ENCODE data around the gene TBKBP1. TPM values are rescaled to one million over a fixed set of nuclear protein-coding genes. Genes with fewer than 3 reads are reported as not detected.

The TBKBP1 gene
- total and polyA plus RNA-seq, 4 donors: 10.4 to 62.8 (median 28.8) TPM

GRCh38 chr17:47712330-47713023 is 18.5 kb downstream of the TBKBP1 start:
- WGBS (ENCODE audit: insufficient coverage): 82% methylated on average over 4 of the region's 5 CpGs
- H3K4me1 ChIP-seq (ENCODE audit: control insufficient read depth, insufficient read depth, low read length): peaks cover 15% of the 10 kb centered on the region
- DNase-seq (ENCODE audit: low read depth in 4 of 6, low spot score in 6 of 6): no peak

GRCh38 chr17:47713980-47714700 is 20.2 kb downstream of the TBKBP1 start:
- Histone ChIP-seq H3K36me3 (ENCODE audit: control insufficient read depth, insufficient read depth, low read length) (peaks cover 24% of the 10 kb centered on the region), H3K4me3 (ENCODE audit: low read depth, low read length) (no peak overlapping the region), H3K9me3 (ENCODE audit: control insufficient read depth, insufficient read depth, low read length) (no peaks in the 10 kb centered on the region), H3K4me1 (ENCODE audit: control insufficient read depth, insufficient read depth, low read length) (peaks cover 7% of the 10 kb centered on the region), H3K27me3 (ENCODE audit: control insufficient read depth, insufficient read depth, low read length) (peaks cover 3% of the 10 kb centered on the region), H3K27ac (ENCODE audit: low read depth, low read length) (no peak overlapping the region)
- DNase-seq (ENCODE audit: low read depth in 4 of 6, low spot score in 6 of 6): no peak
- 29% methylated on average over 9 of the region's 15 CpGs for WGBS (ENCODE audit: insufficient coverage)

More at GRCh38 chr17:47712330-47713023, 18.5 kb downstream of the TBKBP1 start:
- Histone ChIP-seq H3K9me3 (ENCODE audit: control insufficient read depth, insufficient read depth, low read length) (no peaks in the 10 kb centered on the region), H3K27ac (ENCODE audit: low read depth, low read length) (no peak overlapping the region), H3K27me3 (ENCODE audit: control insufficient read depth, insufficient read depth, low read length) (peaks cover 3% of the 10 kb centered on the region), H3K4me3 (ENCODE audit: low read depth, low read length) (no peak overlapping the region), H3K36me3 (ENCODE audit: control insufficient read depth, insufficient read depth, low read length) (peaks cover 29% of the 10 kb centered on the region)

GRCh38 chr17:47714773-47715396 is 20.9 kb downstream of the TBKBP1 start:
- Histone ChIP-seq H3K27me3 (ENCODE audit: control insufficient read depth, insufficient read depth, low read length) (peaks cover 11% of the 10 kb centered on the region), H3K4me3 (ENCODE audit: low read depth, low read length) (no peak overlapping the region), H3K27ac (ENCODE audit: low read depth, low read length) (no peak overlapping the region), H3K36me3 (ENCODE audit: control insufficient read depth, insufficient read depth, low read length) (peaks cover 21% of the 10 kb centered on the region), H3K9me3 (ENCODE audit: control insufficient read depth, insufficient read depth, low read length) (no peaks in the 10 kb centered on the region), H3K4me1 (ENCODE audit: control insufficient read depth, insufficient read depth, low read length) (peaks cover 4% of the 10 kb centered on the region)
- WGBS (ENCODE audit: insufficient coverage): 72% methylated on average over 2 of the region's 6 CpGs
- no peak for DNase-seq (ENCODE audit: low read depth in 4 of 6, low spot score in 6 of 6)

- H3K4me1 ChIP-seq (ENCODE audit: control insufficient read depth, insufficient read depth, low read length): peaks cover 9% of the 10 kb centered on the region
- no peak overlapping the region for H3K4me3 ChIP-seq (ENCODE audit: low read depth, low read length)
- no peaks in the 10 kb centered on the region for H3K9me3 ChIP-seq (ENCODE audit: control insufficient read depth, insufficient read depth, low read length)
- WGBS (ENCODE audit: insufficient coverage): 75% methylated on average over 2 of the region's 10 CpGs
- no peak overlapping the region for H3K27ac ChIP-seq (ENCODE audit: low read depth, low read length)
- DNase-seq (ENCODE audit: low read depth in 4 of 6, low spot score in 6 of 6): no peak
- H3K27me3 ChIP-seq (ENCODE audit: control insufficient read depth, insufficient read depth, low read length): peaks cover 20% of the 10 kb centered on the region
- H3K36me3 ChIP-seq (ENCODE audit: control insufficient read depth, insufficient read depth, low read length): peaks cover 14% of the 10 kb centered on the region
Measured at GRCh38 chr17:47715669-47716325, 21.8 kb downstream of the TBKBP1 start.

- Histone ChIP-seq H3K27me3 (ENCODE audit: control insufficient read depth, insufficient read depth, low read length) (peaks cover 26% of the 10 kb centered on the region), H3K27ac (ENCODE audit: low read depth, low read length) (no peak overlapping the region), H3K4me1 (ENCODE audit: control insufficient read depth, insufficient read depth, low read length) (peaks cover 14% of the 10 kb centered on the region), H3K9me3 (ENCODE audit: control insufficient read depth, insufficient read depth, low read length) (no peaks in the 10 kb centered on the region), H3K4me3 (ENCODE audit: low read depth, low read length) (no peak overlapping the region), H3K36me3 (ENCODE audit: control insufficient read depth, insufficient read depth, low read length) (peaks cover 8% of the 10 kb centered on the region)
- WGBS (ENCODE audit: insufficient coverage): 97% methylated on average over 3 of the region's 3 CpGs
- no peak for DNase-seq (ENCODE audit: low read depth in 4 of 6, low spot score in 6 of 6)
Measured at GRCh38 chr17:47716375-47716774, 22.4 kb downstream of the TBKBP1 start.

- peaks cover 19% of the 10 kb centered on the region for H3K4me1 ChIP-seq (ENCODE audit: control insufficient read depth, insufficient read depth, low read length)
- DNase-seq (ENCODE audit: low read depth in 4 of 6, low spot score in 6 of 6): no peak
- no peaks in the 10 kb centered on the region for H3K9me3 ChIP-seq (ENCODE audit: control insufficient read depth, insufficient read depth, low read length)
- no peak overlapping the region for H3K4me3 ChIP-seq (ENCODE audit: low read depth, low read length)
- H3K36me3 ChIP-seq (ENCODE audit: control insufficient read depth, insufficient read depth, low read length): no peaks in the 10 kb centered on the region
- H3K27me3 ChIP-seq (ENCODE audit: control insufficient read depth, insufficient read depth, low read length): peaks cover 35% of the 10 kb centered on the region
- H3K27ac ChIP-seq (ENCODE audit: low read depth, low read length): no peak overlapping the region
- 57% methylated on average over 1 of the region's 2 CpGs for WGBS (ENCODE audit: insufficient coverage)
Measured at GRCh38 chr17:47717261-47717697, 23.3 kb downstream of the TBKBP1 start.

- Histone ChIP-seq H3K27ac (ENCODE audit: low read depth, low read length) (no peak overlapping the region), H3K27me3 (ENCODE audit: control insufficient read depth, insufficient read depth, low read length) (peaks cover 40% of the 10 kb centered on the region)
Measured at GRCh38 chr17:47717979-47718621, 24.1 kb downstream of the TBKBP1 start.

GRCh38 chr17:47718634-47719405 is 24.9 kb downstream of the TBKBP1 start:
- 67% methylated on average over 6 of the region's 8 CpGs for WGBS (ENCODE audit: insufficient coverage)
- H3K27me3 ChIP-seq (ENCODE audit: control insufficient read depth, insufficient read depth, low read length): peaks cover 37% of the 10 kb centered on the region
- no peak overlapping the region for H3K27ac ChIP-seq (ENCODE audit: low read depth, low read length)
- peaks cover 19% of the 10 kb centered on the region for H3K4me1 ChIP-seq (ENCODE audit: control insufficient read depth, insufficient read depth, low read length)
- no peak overlapping the region for H3K4me3 ChIP-seq (ENCODE audit: low read depth, low read length)
- DNase-seq (ENCODE audit: low read depth in 4 of 6, low spot score in 6 of 6): no peak
- H3K9me3 ChIP-seq (ENCODE audit: control insufficient read depth, insufficient read depth, low read length): no peaks in the 10 kb centered on the region
- no peaks in the 10 kb centered on the region for H3K36me3 ChIP-seq (ENCODE audit: control insufficient read depth, insufficient read depth, low read length)

More at GRCh38 chr17:47717979-47718621, 24.1 kb downstream of the TBKBP1 start:
- 62% methylated on average over 8 of the region's 9 CpGs for WGBS (ENCODE audit: insufficient coverage)
- H3K36me3 ChIP-seq (ENCODE audit: control insufficient read depth, insufficient read depth, low read length): no peaks in the 10 kb centered on the region
- no peak overlapping the region for H3K4me3 ChIP-seq (ENCODE audit: low read depth, low read length)
- no peak for DNase-seq (ENCODE audit: low read depth in 4 of 6, low spot score in 6 of 6)
- no peaks in the 10 kb centered on the region for H3K9me3 ChIP-seq (ENCODE audit: control insufficient read depth, insufficient read depth, low read length)
- peaks cover 19% of the 10 kb centered on the region for H3K4me1 ChIP-seq (ENCODE audit: control insufficient read depth, insufficient read depth, low read length)

Measured in spinal cord (tissue), 10 donors.